Liver (tissue), 9 donors: ENCODE data around the gene GABRD. TPM values are rescaled to one million over a fixed set of nuclear protein-coding genes. Genes with fewer than 3 reads are reported as not detected.

Experiments used
- DNase-seq: peaks from one replicate; pipeline ENCODE4 v3.0.0-alpha.2; 2017; ENCODE audit warnings: low spot score
- H3K27ac ChIP-seq, 2 donors: one replicate each; pipeline ENCODE4 v1.7.0; 2013; ENCODE audit warnings: inconsistent platforms in 2 of 2, low read length in 2 of 2, control low read depth in 1 of 2, low read depth in 1 of 2, mild to moderate bottlenecking in 1 of 2
- H3K27me3 ChIP-seq, 4 donors: one replicate each; pipeline versions ENCODE4 v1.6.1 to v1.7.0; 2013; ENCODE audit warnings: low read length in 3 of 4, inconsistent platforms in 1 of 4, mild to moderate bottlenecking in 1 of 4, moderate library complexity in 1 of 4; ENCODE audit not compliant: control insufficient read depth in 4 of 4, insufficient read depth in 4 of 4
- H3K36me3 ChIP-seq, 4 donors: one replicate each; pipeline versions ENCODE4 v1.6.1 to v1.7.0; 2013; ENCODE audit warnings: low read length in 3 of 4, mild to moderate bottlenecking in 3 of 4, low read depth in 1 of 4, moderate library complexity in 1 of 4; ENCODE audit not compliant: control insufficient read depth in 4 of 4, insufficient read depth in 3 of 4
- H3K4me1 ChIP-seq, 4 donors: one replicate each; pipeline versions ENCODE4 v1.6.1 to v1.7.0; 2013; ENCODE audit warnings: low read length in 3 of 4, mild to moderate bottlenecking in 3 of 4, moderate library complexity in 1 of 4; ENCODE audit not compliant: control insufficient read depth in 4 of 4, insufficient read depth in 4 of 4
- H3K4me3 ChIP-seq, 3 donors: one replicate each; pipeline versions ENCODE4 v1.6.1 to v1.7.0; 2013; ENCODE audit warnings: low read length in 3 of 3, control low read depth in 1 of 3, low read depth in 1 of 3, mild to moderate bottlenecking in 1 of 3
- H3K9ac ChIP-seq, 2 donors: one replicate each; pipeline ENCODE4 v1.7.0; 2013; ENCODE audit warnings: low read length in 2 of 2, mild to moderate bottlenecking in 2 of 2, moderate library complexity in 2 of 2, control low read depth in 1 of 2, low read depth in 1 of 2
- H3K9me3 ChIP-seq, 4 donors: one replicate each; pipeline versions ENCODE4 v1.6.1 to v1.7.0; 2013; ENCODE audit warnings: low read length in 3 of 4; ENCODE audit not compliant: control insufficient read depth in 4 of 4
- ATF3 ChIP-seq: IDR thresholded peaks from 2 replicates; pipeline ENCODE4 v1.6.1; 2016; ENCODE audit warnings: antibody characterized with exemption
- CTCF ChIP-seq: fragments of 150-350 bp; IDR thresholded peaks from 2 replicates; pipeline ENCODE4 v1.5.1; 2017; ENCODE audit warnings: improper control_type of control experiment, low read depth, low read length; ENCODE audit not compliant: missing input control
- EGR1 ChIP-seq, 2 donors: IDR thresholded peaks; 2 replicates each; pipeline ENCODE4 v1.6.1; 2016 to 2018; ENCODE audit warnings: antibody characterized with exemption in 2 of 2, low read depth in 2 of 2
- FOXA1 ChIP-seq: IDR thresholded peaks from 2 replicates; pipeline ENCODE4 v1.6.1; 2016; ENCODE audit warnings: antibody characterized with exemption
- FOXA2 ChIP-seq: IDR thresholded peaks from 2 replicates; pipeline ENCODE4 v1.6.1; 2016; ENCODE audit warnings: antibody characterized with exemption
- GABPA ChIP-seq, 2 donors: IDR thresholded peaks in 1 of 2; conservative IDR thresholded peaks in 1 of 2; 2 replicates each; pipeline ENCODE4 v1.6.1; 2016; ENCODE audit warnings: antibody characterized with exemption in 2 of 2, mild to moderate bottlenecking in 1 of 2, moderate library complexity in 1 of 2
- HNF4A ChIP-seq, 2 donors: conservative IDR thresholded peaks; 2 replicates each; pipeline ENCODE4 v1.6.1; 2016; ENCODE audit warnings: antibody characterized with exemption in 2 of 2, mild to moderate bottlenecking in 2 of 2
- HNF4G ChIP-seq: IDR thresholded peaks from 2 replicates; pipeline ENCODE4 v1.6.1; 2016; ENCODE audit warnings: antibody characterized with exemption
- JUND ChIP-seq, 2 donors: IDR thresholded peaks; 2 replicates each; pipeline ENCODE4 v1.6.1; 2016; ENCODE audit warnings: antibody characterized with exemption in 2 of 2
- RAD21 ChIP-seq, 2 donors: IDR thresholded peaks; 2 replicates each; pipeline ENCODE4 v1.6.1; 2016; ENCODE audit warnings: antibody characterized with exemption in 2 of 2, mild to moderate bottlenecking in 2 of 2
- REST ChIP-seq: IDR thresholded peaks from 2 replicates; pipeline ENCODE4 v1.6.1; 2016; ENCODE audit warnings: antibody characterized with exemption, mild to moderate bottlenecking
- RXRA ChIP-seq, 2 donors: IDR thresholded peaks; 2 replicates each; pipeline ENCODE4 v1.6.1; 2017 to 2018; ENCODE audit warnings: antibody characterized with exemption in 2 of 2, mild to moderate bottlenecking in 1 of 2
- SP1 ChIP-seq: IDR thresholded peaks from 2 replicates; pipeline ENCODE4 v1.6.1; 2018; ENCODE audit warnings: antibody characterized with exemption, mild to moderate bottlenecking
- TAF1 ChIP-seq: conservative IDR thresholded peaks from 2 replicates; pipeline ENCODE4 v1.6.1; 2016; ENCODE audit warnings: antibody characterized with exemption, mild to moderate bottlenecking
- YY1 ChIP-seq: IDR thresholded peaks from 2 replicates; pipeline ENCODE4 v1.6.1; 2016; ENCODE audit warnings: antibody characterized with exemption, mild to moderate bottlenecking
- WGBS: extraction: QIAGEN DNeasy Blood & Tissue Kit; methylation state at CpG from one replicate; pipeline ENCODE4 v1.1.7; 2013; 5-methylcytosine and 5-hydroxymethylcytosine counted together
- polyA plus RNA-seq, 2 donors: library from polyadenylated mRNA; stranded (reverse) in 1 of 2; unstranded in 1 of 2; fragments of 200-250 nt in 1 of 2; fragments of >200 nt in 1 of 2; fragmentation: Nextera tagmentation in 1 of 2; extraction: Ambion mirVana in 1 of 2; gene quantifications; one replicate each; pipeline versions ENCODE4 v1.2.1 to v1.2.3, GENCODE V29; 2013 to 2015
- total RNA-seq, 2 donors: library from RNA; depleted of rRNA; stranded (reverse); fragments of >200 nt; gene quantifications; one replicate each; pipeline ENCODE4 v1.2.3, GENCODE V29; 2014
- TF ChIP-seq, protein P1 (sequence below): IDR thresholded peaks from 2 replicates; pipeline ENCODE4 v1.6.1; 2016; ENCODE audit warnings: antibody characterized with exemption
- TF ChIP-seq, protein P2 (sequence below): IDR thresholded peaks from 2 replicates; pipeline ENCODE4 v1.6.1; 2016; ENCODE audit warnings: antibody characterized with exemption
- donor health status: healthy.
- donor health status: healthy.
- donor health status: healthy.
- donor health status: healthy.
- donor health status: healthy.

GABRD gene
- not detected for total RNA-seq
- under 1 TPM in 1 of 2 donors, not detected in 1; 0.29 TPM for polyA plus RNA-seq

DNA sequence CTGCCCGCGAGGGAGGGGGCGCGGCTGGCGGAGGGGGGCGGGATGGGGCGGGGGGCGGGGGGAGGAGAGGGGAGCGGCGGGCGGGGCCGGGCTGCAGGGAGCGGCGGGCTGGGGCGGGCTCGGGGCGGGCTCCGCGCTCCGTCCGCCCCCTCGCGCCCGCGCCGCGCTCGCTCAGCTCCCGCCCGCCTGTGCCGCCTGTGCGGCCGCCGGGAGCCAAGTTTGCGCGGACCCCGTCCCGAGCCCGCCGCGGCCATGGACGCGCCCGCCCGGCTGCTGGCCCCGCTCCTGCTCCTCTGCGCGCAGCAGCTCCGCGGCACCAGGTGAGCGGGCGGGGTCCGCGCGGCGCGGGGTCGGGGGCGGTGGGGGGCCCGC lies at the start of gene GABRD:
Gene GABRD (plus strand): TSS at position 174 of the 372 bp plus-strand sequence. CDS start 79 bp downstream, at position 253.
- WGBS: 2% methylated on average over 56 of the region's 60 CpGs
- Histone ChIP-seq H3K4me1 (peaks cover 0 to 8% (median 2%) of the 10 kb centered on the region in 4 donors), H3K27ac (no peak within 1 kb of the TSS), H3K9me3 (no peaks in the 10 kb centered on the region), H3K9ac (no peak within 1 kb of the TSS), H3K27me3 (peaks cover 4 to 10% (median 7%) of the 10 kb centered on the region in 4 donors), H3K4me3 (peak within 1 kb of the TSS in 1 of 3 donors; percentile 44), H3K36me3 (no peaks in the 10 kb centered on the region)
- DNase-seq: no peak
- TF ChIP-seq, protein P1, sequence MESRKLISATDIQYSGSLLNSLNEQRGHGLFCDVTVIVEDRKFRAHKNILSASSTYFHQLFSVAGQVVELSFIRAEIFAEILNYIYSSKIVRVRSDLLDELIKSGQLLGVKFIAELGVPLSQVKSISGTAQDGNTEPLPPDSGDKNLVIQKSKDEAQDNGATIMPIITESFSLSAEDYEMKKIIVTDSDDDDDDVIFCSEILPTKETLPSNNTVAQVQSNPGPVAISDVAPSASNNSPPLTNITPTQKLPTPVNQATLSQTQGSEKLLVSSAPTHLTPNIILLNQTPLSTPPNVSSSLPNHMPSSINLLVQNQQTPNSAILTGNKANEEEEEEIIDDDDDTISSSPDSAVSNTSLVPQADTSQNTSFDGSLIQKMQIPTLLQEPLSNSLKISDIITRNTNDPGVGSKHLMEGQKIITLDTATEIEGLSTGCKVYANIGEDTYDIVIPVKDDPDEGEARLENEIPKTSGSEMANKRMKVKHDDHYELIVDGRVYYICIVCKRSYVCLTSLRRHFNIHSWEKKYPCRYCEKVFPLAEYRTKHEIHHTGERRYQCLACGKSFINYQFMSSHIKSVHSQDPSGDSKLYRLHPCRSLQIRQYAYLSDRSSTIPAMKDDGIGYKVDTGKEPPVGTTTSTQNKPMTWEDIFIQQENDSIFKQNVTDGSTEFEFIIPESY: no peak
- TF ChIP-seq RAD21 (IDR thresholded peaks at IDR 0.05): no peak
- TF ChIP-seq RXRA (IDR thresholded peaks at IDR 0.05): no peak
- no peak for TF ChIP-seq HNF4G
- TF ChIP-seq TAF1: no peak

DNA sequence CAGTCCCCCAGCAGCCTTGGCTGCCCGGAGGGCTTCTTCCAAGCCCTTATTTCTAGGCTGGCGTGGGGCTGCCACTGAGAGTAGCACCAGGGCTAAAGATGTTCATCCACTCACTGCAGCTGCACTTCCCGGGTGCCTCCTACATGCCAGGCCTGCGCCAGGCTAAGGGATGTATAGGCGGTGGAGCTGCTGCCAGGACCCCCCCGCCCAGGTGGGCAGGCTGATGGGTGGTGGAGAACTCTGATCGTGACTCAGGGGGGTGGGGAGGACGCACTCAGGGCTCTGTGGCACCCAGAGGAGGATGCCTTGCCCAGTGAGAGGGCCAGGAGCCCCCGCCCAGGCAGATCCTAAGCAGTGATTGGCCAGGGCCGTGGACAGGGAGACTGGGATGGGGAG lies 49.6 kb upstream of the GABRD start:
- no peak for DNase-seq

More for the DNA sequence above, 49.6 kb upstream of the GABRD start:
- H3K36me3 ChIP-seq: no peaks in the 10 kb centered on the region
- TF ChIP-seq RAD21 (IDR thresholded peaks at IDR 0.05) (no peak), RXRA (IDR thresholded peaks at IDR 0.05) (no peak), FOXA1 (no peak), JUND (IDR thresholded peaks at IDR 0.05) (no peak), EGR1 (IDR thresholded peaks at IDR 0.05; ENCODE audit: low read depth in 2 of 2) (no peak), CTCF (no peak), YY1 (no peak), HNF4A (conservative IDR thresholded peaks at IDR 0.05) (no peak), ATF3 (no peak), FOXA2 (no peak), GABPA (IDR thresholded peaks at IDR 0.05 in 1 of 2, conservative IDR thresholded peaks at IDR 0.05 in 1 of 2) (no peak), SP1 (no peak), REST (no peak)
- TF ChIP-seq, protein P1: no peak
- TF ChIP-seq, protein P2, sequence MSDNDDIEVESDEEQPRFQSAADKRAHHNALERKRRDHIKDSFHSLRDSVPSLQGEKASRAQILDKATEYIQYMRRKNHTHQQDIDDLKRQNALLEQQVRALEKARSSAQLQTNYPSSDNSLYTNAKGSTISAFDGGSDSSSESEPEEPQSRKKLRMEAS: no peak
- H3K27ac ChIP-seq: no peak overlapping the region
- no peaks in the 10 kb centered on the region for H3K4me1 ChIP-seq
- H3K9me3 ChIP-seq: no peaks in the 10 kb centered on the region
- H3K27me3 ChIP-seq: peaks cover 0 to 2% (median 0%) of the 10 kb centered on the region in 4 donors
- H3K9ac ChIP-seq: no peak overlapping the region
- 84% methylated on average over 10 of the region's 10 CpGs for WGBS
- H3K4me3 ChIP-seq: no peak overlapping the region
